Astrocyte of the spinal cord (primary cell): Measurements from ENCODE around the gene TXNDC17.

ENCODE experiments used
- DNase-seq: peaks from one replicate; pipeline ENCODE4 v3.0.0; 2011; ENCODE audit warnings: low read depth, low spot score
- H3K4me3 ChIP-seq: 2 replicates; pipeline ENCODE4 v1.5.1; 2011; ENCODE audit warnings: low read depth, mild to moderate bottlenecking, low read length, moderate library complexity
- in situ Hi-C: cut with HindIII; loops from 2 replicates; pipeline ENCODE4 v1.10.0; 2017; ENCODE audit warnings: low sequenced_read_pairs
- TF ChIP-seq, protein P1 (sequence below): IDR thresholded peaks from 2 replicates; pipeline ENCODE4 v1.5.1; 2012; ENCODE audit warnings: low read depth, mild to moderate bottlenecking, low read length, inconsistent platforms

Gene TXNDC17

DNA sequence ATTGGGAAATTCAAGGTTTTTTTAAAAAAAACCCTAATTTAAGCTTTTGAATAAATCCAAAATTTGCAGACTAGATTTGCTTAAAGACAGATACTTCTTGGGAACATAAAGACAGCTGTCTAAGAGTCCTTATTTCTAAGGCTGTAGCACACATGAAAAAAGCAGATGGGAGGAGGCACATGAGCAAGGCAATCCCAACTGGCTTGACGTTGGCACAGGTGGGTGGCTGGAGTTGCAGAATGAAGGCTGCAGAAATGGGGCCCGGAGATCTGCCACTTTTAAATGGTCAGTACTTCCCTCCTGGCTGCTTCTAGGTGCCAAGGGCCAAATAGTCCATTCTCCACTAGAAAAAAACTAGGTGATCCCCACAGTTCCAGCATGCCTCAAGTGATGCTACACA lies 4.8 kb upstream of the TXNDC17 start:
- H3K4me3 ChIP-seq = no peak overlapping the region
- in situ Hi-C loops = no loop called here
- DNase-seq = no peak
- TF ChIP-seq, protein P1, sequence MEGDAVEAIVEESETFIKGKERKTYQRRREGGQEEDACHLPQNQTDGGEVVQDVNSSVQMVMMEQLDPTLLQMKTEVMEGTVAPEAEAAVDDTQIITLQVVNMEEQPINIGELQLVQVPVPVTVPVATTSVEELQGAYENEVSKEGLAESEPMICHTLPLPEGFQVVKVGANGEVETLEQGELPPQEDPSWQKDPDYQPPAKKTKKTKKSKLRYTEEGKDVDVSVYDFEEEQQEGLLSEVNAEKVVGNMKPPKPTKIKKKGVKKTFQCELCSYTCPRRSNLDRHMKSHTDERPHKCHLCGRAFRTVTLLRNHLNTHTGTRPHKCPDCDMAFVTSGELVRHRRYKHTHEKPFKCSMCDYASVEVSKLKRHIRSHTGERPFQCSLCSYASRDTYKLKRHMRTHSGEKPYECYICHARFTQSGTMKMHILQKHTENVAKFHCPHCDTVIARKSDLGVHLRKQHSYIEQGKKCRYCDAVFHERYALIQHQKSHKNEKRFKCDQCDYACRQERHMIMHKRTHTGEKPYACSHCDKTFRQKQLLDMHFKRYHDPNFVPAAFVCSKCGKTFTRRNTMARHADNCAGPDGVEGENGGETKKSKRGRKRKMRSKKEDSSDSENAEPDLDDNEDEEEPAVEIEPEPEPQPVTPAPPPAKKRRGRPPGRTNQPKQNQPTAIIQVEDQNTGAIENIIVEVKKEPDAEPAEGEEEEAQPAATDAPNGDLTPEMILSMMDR = no peak

DNA sequence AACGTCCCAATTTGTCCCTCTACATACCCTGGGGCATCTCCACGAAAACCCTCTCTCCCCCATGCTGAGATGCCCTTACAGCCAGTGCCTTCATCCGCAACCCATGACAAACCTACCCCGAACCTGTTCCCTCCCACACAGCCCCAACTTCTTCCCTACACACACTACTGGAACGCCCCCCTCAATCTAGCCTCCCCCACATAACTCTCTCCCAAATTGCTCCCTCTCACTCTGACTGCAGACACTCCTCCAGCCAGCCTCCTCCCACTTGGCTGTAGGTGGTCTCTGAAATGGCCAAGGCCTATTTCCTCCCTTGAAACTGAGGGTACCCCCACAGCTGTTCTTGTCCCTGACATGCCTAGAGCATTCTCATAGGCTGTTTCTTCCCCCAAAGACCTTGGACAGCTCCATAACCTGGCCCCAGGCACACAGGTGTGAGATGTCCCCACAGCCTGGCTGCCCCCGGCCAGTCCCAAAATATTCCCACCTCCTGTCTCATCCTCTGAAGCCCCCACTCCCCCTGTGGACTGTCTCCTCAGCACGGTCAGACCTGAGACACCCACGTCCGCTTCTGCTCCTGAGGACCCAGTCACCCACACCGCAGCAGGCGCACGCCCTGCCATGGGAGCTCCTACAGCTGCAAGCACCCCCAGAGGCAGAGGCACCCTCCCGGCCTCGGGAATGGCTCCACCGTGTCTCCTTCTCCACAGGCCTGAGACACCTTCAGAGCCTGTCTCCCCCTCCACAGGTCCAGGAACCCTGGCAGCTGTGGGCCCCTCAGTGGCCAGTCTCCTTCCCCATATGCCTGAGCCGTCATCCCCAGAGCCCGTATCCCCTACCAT lies 4.0 kb upstream of the TXNDC17 start:
- H3K4me3 ChIP-seq = no peak overlapping the region
- DNase-seq = no peak
- in situ Hi-C loops = no loop called here
- TF ChIP-seq, protein P1 = no peak

DNA sequence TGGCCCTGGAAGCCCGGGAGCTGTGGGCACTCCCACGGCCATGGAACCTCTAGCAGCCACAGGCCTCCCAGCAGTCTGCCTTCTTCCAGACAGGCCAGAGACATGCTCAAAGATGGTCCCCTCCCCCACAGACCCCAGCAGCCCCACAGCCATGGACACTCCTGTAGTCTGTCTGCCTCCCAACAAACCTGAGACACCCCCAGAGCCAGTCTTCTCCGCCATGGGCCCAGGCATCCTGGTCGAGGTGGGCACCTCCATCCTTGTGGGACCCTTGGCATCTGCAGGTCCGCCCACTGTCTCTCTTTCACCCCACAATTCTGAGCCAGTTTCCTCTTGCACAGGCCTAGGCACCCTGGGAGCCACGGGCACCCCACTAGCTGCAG lies 3.4 kb upstream of the TXNDC17 start:
- in situ Hi-C loops = no loop called here

DNA sequence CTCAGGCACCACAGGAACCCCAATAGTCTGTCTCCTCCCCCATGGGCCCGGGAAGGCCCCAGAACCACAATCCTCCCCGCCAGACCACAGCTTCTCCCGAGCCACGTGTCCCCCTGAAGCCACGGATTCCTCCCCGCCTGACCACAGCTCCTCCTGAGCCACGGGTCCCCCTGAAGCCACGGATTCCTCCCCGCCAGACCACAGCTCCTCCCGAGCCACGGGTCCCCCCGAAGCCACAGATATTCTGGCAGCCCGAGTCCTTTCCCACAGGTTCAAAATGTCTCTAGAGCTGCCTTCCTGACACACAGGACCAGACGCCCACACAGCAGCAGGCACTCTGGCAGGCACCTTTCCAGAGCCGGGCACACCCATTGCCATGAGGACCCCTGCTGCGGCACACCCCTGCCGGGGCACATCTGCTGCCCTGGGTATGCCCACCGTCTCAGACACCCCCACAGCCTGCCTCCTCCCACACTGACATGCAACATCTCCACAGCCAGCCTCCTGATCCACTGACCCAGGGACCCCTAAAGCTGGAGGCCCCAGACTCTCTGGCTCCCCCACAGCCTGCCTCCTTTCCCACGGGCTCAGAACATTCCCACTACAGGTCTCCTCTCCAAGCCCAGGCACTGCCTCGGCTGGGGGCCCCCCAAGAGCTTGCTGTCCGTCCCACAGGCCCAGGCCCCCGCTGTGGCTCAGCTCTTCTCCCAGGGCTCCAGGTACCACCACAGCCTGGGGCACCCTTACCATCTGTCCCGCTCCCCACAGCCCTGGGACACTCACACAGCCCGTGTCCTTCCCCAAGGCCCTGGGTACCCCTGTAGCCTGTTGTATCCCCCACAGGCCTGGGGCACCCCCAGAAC lies 2.6 kb upstream of the TXNDC17 start:
- DNase-seq = no peak
- TF ChIP-seq, protein P1 = no peak
- no peak overlapping the region for H3K4me3 ChIP-seq
- in situ Hi-C loops = no loop called here

More for the DNA sequence above, 3.4 kb upstream of the TXNDC17 start:
- DNase-seq = no peak
- TF ChIP-seq, protein P1 = no peak
- H3K4me3 ChIP-seq = no peak overlapping the region

DNA sequence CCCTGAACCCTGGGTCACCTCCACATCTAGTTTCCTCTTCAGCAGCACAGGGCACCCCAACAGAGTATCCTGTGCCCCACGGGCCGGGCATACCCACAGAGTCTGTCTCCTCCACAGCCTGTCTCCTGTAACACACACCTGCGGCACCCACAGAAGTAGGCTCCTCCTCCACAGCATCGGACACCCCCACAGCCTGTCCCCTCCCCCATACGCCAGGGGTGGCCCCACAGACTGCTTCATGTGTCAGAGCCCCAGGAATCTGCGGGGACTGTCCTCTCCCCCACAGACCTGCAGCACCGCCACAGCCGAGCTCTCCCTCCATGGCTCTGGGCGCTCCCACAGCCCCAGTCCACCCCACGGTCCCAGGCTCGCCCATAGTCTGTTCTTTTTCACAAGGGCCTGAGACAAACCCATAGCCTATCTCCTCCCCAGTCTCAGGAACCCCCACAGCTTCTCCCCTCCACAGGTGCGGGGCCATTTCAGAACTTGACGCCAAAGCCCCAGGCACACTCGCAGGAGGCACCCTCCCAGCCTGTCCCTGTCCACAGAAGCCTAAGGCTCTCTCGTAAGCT lies 1.8 kb upstream of the TXNDC17 start:
- in situ Hi-C loops = no loop called here
- TF ChIP-seq, protein P1 = no peak
- DNase-seq = no peak
- H3K4me3 ChIP-seq = peak overlapping the region; percentile 90
